OCI-LY7 (cell line): ENCODE results near the gene PRKAG2. TPM values are rescaled to one million over a fixed set of nuclear protein-coding genes. Genes with fewer than 3 reads are reported as not detected.

Source experiments
- BruUV-seq: library from RNA; stranded (reverse); fragments of 400-500 nt; replicated peaks from 2 replicates; lab custom pipeline; 2021; lab: Mats Ljungman, UMichigan
- CTCF ChIA-PET: fragments of 300-600 bp; sonication (Branson Sonifier 250); formaldehyde crosslinking; loops from one replicate; lab custom pipeline; 2022; ENCODE audit warnings: antibody characterized with exemption; ENCODE audit not compliant: unreplicated experiment; lab: Charles Lee
- POLR2A ChIA-PET: fragments of 300-600 bp; sonication (Branson Sonifier 250); formaldehyde crosslinking; loops from one replicate; lab custom pipeline; 2022; ENCODE audit warnings: antibody characterized with exemption; lab: Charles Lee
- DNase-seq: peaks from one replicate; pipeline ENCODE4 v3.0.0-alpha.2; 2015; ENCODE audit warnings: low spot score
- H2AFZ ChIP-seq: fragments of 200-600 bp; sonication (generic), shearing (Covaris generic); 2 replicates; pipeline ENCODE4 v1.6.1; 2014; ENCODE audit warnings: mild to moderate bottlenecking, antibody characterized with exemption, low read length, moderate library complexity
- H3K27ac ChIP-seq: fragments of 200-600 bp; sonication (generic); 2 replicates; pipeline ENCODE4 v1.5.1; 2014; ENCODE audit warnings: mixed run types, low read depth, mild to moderate bottlenecking, moderate library complexity, low read length, inconsistent platforms; ENCODE audit not compliant: poor library complexity, severe bottlenecking
- H3K36me3 ChIP-seq: fragments of 200-600 bp; sonication (generic); 2 replicates; pipeline ENCODE4 v1.6.1; 2014; ENCODE audit warnings: mild to moderate bottlenecking, antibody characterized with exemption, low read length, moderate library complexity, mixed read lengths; ENCODE audit not compliant: insufficient read depth
- H3K4me1 ChIP-seq: fragments of 200-600 bp; sonication (generic); 2 replicates; pipeline ENCODE4 v1.5.1; 2014; ENCODE audit warnings: mild to moderate bottlenecking, low read length; ENCODE audit not compliant: insufficient read depth, poor library complexity, severe bottlenecking
- H3K4me2 ChIP-seq: fragments of 200-600 bp; sonication (generic); 2 replicates; pipeline ENCODE4 v1.6.1; 2014; ENCODE audit warnings: mild to moderate bottlenecking, low read length
- H3K4me3 ChIP-seq: fragments of 200-600 bp; sonication (generic); 2 replicates; pipeline ENCODE4 v1.5.1; 2014; ENCODE audit warnings: mild to moderate bottlenecking, low read depth, low read length; ENCODE audit not compliant: poor library complexity, severe bottlenecking
- H3K79me2 ChIP-seq: fragments of 200-600 bp; sonication (generic); 2 replicates; pipeline ENCODE4 v1.6.1; 2016; ENCODE audit warnings: low read depth, mild to moderate bottlenecking, low read length, moderate library complexity, mixed read lengths; ENCODE audit not compliant: insufficient read depth
- H3K9me2 ChIP-seq: fragments of 200-600 bp; sonication (generic); 2 replicates; pipeline ENCODE4 v1.6.1; 2016; ENCODE audit warnings: mild to moderate bottlenecking, low read length, mixed read lengths; ENCODE audit not compliant: insufficient read depth
- H3K9me3 ChIP-seq: fragments of 200-600 bp; sonication (generic); 2 replicates; pipeline ENCODE4 v1.6.1; 2014; ENCODE audit warnings: mild to moderate bottlenecking, mixed run types, low read length, mixed read lengths
- H4K20me1 ChIP-seq: fragments of 200-600 bp; sonication (generic); 2 replicates; pipeline ENCODE4 v1.6.1; 2014; ENCODE audit warnings: mild to moderate bottlenecking, antibody characterized with exemption, low read length, moderate library complexity, mixed read lengths; ENCODE audit not compliant: insufficient read depth
- EZH2phosphoT487 ChIP-seq: fragments of 200-600 bp; sonication (generic); IDR thresholded peaks from 2 replicates; pipeline ENCODE4 v1.6.1; 2018; ENCODE audit warnings: low read depth, borderline replicate concordance, mild to moderate bottlenecking, mixed run types, antibody characterized with exemption, low read length, moderate library complexity, mixed read lengths
- intact Hi-C: fragments of 100-400 bp; cut with micrococcal nuclease; formaldehyde crosslinking; loops from one replicate; pipeline ENCODE4 v1.10.0; 2022; ENCODE audit not compliant: unreplicated experiment
- total RNA-seq, 2 experiments: library from RNA; depleted of rRNA in 1 of 2; stranded (reverse); fragments of >200 nt in 1 of 2; shearing (Covaris generic) in 1 of 2; gene quantifications; 2 replicates each; pipeline ENCODE4 v1.2.3, GENCODE V29; 2014 to 2022
- TF ChIP-seq, protein P1 (sequence below): fragments of 200-600 bp; sonication (generic); conservative IDR thresholded peaks from 2 replicates; pipeline ENCODE4 v1.5.1; 2014; ENCODE audit warnings: mild to moderate bottlenecking, antibody characterized with exemption, low read length, moderate library complexity, mixed read lengths

PRKAG2 gene
- total RNA-seq, 2 experiments from 2014 or later = 1.2 to 5.1 TPM

DNA sequence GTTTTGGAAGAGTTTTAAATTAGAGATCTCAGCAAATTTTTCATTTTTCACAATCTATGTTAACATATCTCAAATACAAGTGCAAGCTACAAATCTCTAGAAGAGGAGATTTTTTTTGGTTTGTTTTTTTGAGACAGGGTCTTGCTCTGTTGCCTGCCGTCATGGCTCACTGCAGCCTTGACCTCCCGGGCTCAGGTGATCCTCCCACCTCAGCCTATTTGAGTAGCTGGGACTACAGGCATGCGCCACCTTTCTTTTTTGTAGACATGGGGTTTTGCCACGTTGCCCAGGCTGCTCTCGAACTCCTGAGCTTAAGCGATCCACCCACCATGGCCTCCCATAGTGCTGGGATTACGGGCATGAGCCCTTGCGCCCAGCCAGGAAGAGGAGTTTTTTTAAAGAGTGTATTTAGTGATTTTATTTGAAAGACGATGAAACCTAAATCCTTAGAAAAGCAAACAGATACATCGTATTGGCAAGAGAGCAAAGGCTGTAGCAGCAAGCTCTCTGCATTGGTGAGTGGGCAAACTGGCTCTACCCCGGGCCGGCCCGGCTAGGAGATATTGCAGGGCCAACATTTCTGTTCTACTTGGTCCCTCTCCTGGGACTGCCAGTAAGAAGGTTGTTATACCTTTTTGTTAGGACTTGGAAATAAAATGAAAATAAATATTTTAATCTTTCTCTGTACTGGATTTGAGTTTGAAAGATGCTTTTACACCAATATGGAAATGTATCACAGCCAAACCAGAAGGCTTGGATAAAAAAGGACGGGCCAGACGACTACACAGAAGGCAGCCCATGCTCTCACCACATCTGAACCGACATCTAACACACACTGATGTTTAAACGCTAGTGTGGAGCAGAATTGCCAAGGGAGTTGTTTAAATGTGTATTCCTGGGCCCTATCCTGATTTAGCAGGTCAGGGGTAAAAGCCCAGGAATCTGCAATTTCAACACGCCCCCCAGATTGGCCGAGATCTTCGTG lies 307.7 kb downstream of the PRKAG2 start:
- POLR2A ChIA-PET = interaction anchor here (0.7 to 0.9 kb wide), 2 partner anchors 10 to 192 kb away, joined by 3 read pairs; no protein-coding TSS in a partner anchor
- Histone ChIP-seq H3K4me3 (no peak overlapping the region), H4K20me1 (no peaks in the 10 kb centered on the region; the same call in 1 of the 2 replicates), H3K9me2 (no peaks in the 10 kb centered on the region), H3K36me3 (no peaks in the 10 kb centered on the region), H3K9me3 (no peaks in the 10 kb centered on the region), H3K79me2 (no peaks in the 10 kb centered on the region), H3K4me2 (no peak overlapping the region), H3K4me1 (no peaks in the 10 kb centered on the region), H3K27ac (no peak overlapping the region), H2AFZ (no peak overlapping the region)
- intact Hi-C loops = no loop called here
- no peak for DNase-seq
- TF ChIP-seq, protein P1, sequence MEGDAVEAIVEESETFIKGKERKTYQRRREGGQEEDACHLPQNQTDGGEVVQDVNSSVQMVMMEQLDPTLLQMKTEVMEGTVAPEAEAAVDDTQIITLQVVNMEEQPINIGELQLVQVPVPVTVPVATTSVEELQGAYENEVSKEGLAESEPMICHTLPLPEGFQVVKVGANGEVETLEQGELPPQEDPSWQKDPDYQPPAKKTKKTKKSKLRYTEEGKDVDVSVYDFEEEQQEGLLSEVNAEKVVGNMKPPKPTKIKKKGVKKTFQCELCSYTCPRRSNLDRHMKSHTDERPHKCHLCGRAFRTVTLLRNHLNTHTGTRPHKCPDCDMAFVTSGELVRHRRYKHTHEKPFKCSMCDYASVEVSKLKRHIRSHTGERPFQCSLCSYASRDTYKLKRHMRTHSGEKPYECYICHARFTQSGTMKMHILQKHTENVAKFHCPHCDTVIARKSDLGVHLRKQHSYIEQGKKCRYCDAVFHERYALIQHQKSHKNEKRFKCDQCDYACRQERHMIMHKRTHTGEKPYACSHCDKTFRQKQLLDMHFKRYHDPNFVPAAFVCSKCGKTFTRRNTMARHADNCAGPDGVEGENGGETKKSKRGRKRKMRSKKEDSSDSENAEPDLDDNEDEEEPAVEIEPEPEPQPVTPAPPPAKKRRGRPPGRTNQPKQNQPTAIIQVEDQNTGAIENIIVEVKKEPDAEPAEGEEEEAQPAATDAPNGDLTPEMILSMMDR = no peak
- TF ChIP-seq EZH2phosphoT487 = no peak
- no TSS peak for BruUV-seq
- CTCF ChIA-PET = no interaction called here

GRCh38 chr7:151566897-151567320 lies 310.0 kb downstream of the PRKAG2 start:
- Histone ChIP-seq H3K4me3 (no peak overlapping the region), H3K4me1 (no peaks in the 10 kb centered on the region), H3K9me3 (no peaks in the 10 kb centered on the region), H3K4me2 (no peak overlapping the region), H2AFZ (no peak overlapping the region), H3K9me2 (no peaks in the 10 kb centered on the region), H3K27ac (no peak overlapping the region), H4K20me1 (no peaks in the 10 kb centered on the region; the same call in 1 of the 2 replicates), H3K79me2 (no peaks in the 10 kb centered on the region), H3K36me3 (no peaks in the 10 kb centered on the region)
- no TSS peak for BruUV-seq
- TF ChIP-seq EZH2phosphoT487 = no peak
- TF ChIP-seq, protein P1 = no peak
- POLR2A ChIA-PET = no interaction called here
- no peak for DNase-seq
- intact Hi-C loops = no loop called here
- CTCF ChIA-PET = no interaction called here

DNA sequence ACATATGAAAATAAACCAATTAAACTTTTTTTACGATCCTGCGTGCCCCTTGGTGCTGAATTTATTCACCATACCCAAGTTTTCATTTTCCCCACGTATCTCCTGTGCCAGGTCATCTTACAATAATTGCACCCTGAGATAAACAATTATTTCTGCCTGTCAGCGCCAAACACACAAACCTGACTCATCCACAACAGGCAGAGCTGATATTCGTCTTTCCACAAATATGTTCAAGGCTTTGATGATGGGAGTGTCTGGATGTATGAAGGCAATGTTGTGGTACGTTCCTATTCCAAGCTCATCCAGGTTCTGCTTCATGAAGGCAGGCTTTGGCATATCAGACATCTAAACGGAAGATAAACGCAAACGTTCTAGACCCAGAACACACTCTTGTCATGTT lies 311.4 kb downstream of the PRKAG2 start:
- Histone ChIP-seq H3K4me3 (no peak overlapping the region), H3K79me2 (no peaks in the 10 kb centered on the region), H3K27ac (no peak overlapping the region), H3K4me2 (no peak overlapping the region), H3K36me3 (no peaks in the 10 kb centered on the region), H2AFZ (no peak overlapping the region), H3K9me2 (no peaks in the 10 kb centered on the region), H3K9me3 (no peaks in the 10 kb centered on the region), H4K20me1 (no peaks in the 10 kb centered on the region; the same call in 1 of the 2 replicates), H3K4me1 (no peaks in the 10 kb centered on the region)
- POLR2A ChIA-PET = no interaction called here
- BruUV-seq = no TSS peak
- CTCF ChIA-PET = no interaction called here
- TF ChIP-seq, protein P1 = no peak
- no peak for TF ChIP-seq EZH2phosphoT487
- no peak for DNase-seq
- intact Hi-C loops = no loop called here
